ENCODE measurements around the gene CERS1.

Gene CERS1

DNA sequence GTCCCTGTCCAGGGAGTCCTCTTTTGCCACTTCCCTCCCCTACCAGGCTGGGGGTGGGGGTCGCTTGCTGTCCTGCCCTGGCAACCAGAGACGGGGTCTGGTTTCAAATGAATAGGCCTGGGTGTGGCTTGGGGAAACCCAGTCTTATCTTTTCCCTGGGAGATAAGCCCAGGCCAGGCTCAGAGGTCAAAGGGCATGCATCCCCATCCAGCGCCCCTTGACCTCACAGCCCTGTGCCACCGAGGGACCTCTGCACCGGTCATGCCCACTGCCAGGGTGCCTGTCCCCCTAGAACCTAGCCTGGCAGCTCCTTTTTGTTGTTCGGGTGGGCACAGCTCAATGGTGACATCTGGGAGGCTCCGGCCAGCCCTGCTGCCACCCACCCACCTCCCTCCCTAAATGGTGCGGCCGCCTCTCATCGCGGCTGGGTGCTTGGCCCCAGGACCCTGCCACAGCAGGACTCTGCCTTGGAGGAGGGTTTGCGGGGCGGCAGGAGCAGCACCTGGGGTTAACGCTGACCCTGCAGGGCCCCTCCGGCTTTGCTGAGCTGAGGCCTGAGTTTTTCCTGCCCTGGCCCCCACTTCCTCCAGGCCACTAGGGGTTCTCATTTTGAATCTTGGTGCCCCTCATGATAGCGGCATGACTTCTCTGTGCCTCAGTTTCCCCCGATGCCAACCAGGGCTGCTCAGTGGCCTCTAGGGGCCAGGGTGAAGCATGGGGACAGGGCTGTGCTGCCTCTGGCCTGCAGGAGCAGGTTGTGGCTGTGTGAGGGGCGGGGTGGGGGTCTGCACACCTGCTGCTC is 2.9 kb upstream of the CERS1 start:
- no peak for DNase-seq

DNA sequence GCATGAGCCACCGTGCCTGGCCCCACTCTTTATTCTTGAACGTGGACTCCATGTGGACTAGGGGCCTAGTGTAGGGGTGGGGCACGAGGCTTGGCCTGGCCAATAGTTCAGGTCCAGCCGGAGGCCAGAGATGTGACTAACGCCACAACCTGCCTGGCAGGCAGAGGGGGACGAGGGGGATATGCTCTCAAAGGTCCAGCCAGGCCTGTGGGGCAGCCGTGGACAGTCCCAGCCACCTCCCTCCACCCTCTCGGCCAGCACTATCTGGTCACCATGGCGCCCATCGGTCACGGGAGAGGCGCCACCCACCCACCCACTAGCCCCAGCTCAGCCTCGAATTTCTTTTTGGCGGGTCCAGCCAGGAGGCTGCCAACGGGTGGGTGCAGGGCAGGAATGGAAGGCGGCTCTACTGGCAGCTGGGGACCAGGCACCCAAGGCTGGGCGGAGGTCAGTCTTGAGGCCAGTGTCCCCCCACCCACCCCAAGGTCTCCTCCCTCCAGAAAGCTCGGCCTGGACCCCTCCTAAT is 2.2 kb upstream of the CERS1 start:
- no peak for DNase-seq

DNA sequence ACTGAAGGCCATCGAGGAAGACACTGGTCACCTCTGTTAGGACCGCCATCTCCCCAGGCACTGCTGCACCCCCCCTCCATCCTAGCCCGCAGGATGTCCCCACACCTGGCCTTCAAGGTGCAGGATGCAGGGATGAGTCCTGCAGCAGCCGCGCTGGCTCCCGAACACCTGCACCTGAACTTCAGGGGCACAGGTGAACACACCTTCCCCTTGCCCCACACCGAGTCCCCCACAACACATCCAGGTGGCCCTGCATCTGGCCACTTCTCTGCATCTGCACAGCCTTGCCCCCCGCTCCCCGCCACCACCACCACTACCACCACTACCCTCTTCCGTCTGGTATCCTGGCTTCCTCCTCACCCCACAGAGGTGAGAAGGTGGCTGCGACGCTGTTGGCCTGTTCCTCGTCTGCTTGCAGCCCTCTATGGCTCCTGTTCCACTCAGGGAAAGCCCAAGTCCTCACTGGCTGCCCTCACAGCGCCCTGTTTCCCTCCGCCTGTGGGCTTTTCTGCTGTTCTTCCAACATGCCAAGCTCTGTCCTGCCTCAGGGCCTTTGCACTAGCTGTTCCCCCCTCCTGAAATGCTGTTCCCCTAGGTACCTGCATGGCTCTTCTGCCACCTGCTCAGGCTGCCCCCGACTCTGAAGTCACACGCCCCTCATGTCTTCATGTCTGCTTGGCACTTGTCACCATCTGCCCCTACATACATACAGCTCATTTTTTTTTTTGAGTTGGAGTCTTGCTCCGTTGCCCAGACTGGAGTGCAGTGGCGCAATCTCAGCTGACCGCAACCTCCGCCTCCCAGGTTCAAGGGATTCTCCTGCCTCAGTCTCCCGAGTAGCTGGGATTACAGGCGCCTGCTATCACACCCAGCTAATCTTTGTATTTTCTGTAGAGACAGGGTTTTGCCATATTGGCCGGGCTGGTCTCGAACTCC is 1.4 kb upstream of the CERS1 start:
- DNase-seq, result no peak

DNA sequence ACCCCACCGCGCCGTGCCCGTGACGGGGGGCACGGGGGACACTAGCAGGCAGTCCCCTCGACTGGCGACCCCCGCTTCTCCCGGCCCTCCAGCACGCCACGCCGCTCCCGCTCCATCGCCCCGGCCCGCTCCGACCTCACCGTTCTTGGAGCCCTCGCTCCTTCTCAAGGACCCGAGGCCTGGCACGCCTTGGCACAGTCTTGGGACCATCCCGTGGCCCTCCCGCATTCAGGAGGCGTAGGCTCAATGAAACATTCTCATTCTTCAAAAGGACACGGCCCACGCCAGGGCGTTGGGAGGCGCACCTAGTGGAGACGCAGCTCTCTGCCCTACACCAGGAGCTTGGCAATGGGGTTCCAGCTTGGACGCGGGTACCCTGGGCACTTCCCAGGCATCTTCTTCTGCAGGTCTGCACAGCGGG is 473 bp upstream of the CERS1 start:
- DNase-seq, result no peak

- DNase-seq, result no peak
Measured at GRCh38 chr19:18895038-18895823, 727 bp downstream of the CERS1 start.

DNA sequence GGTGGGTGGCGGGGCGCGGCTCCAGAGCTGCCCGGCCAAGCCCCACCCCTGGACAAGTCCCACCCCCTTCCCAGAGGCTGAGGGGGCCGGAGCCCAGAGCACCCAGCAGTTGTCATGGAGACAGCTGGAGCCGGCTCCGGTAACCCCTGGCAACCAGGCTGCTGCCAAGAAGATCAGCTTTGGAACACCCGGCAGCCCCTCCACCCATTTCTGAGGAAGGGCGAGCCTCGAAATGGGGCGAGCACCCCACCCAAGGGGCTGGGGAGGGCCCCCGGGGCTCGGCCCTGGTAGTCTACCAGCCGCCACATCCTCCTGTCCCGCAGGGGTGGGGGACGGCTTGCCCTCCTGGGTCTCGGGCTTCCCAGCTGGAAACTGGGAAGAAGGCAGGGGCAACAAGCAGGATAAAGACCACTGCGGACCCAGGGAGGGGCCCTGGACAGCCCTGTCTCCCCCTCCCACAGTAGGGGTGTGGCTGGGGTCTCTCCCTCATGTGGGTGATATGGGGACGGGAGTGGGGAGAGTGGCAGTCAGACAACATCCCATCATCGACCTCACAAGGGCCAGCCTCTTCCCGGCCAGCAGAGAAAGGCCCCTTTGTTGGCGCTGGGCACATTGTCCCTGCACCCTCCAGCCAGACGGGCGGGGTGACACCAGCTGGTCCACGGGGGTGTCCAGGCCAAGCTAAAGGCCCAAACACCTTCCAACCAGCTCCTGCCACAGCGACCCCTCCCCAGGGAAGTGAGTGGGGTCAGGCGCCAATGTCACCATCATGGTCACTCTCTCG is 1.5 kb downstream of the CERS1 start:
- no peak for DNase-seq

- no peak for DNase-seq
Measured at GRCh38 chr19:18893587-18894253, 2.2 kb downstream of the CERS1 start.

- no peak for DNase-seq
Measured at GRCh38 chr19:18889949-18890745, 5.8 kb downstream of the CERS1 start.

DNA sequence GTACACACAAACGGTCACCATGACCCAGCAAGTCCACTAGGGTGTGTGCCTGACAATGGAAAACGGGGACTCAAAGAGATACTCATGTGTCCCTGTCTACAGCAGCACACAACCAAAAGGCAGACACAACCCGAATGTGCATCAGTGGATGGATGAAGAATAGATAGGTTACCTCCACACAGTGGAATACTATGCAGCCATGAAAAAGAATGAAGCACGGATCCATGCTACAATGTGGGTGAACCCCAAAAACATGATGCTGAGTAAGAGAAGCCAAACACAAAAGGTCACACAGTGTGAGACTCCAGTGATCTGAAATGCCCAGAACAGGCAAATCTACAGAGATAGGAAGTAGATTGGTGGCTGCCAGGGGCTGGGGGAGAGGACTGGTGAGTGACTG is 9.0 kb downstream of the CERS1 start:
- no peak for DNase-seq

DNA sequence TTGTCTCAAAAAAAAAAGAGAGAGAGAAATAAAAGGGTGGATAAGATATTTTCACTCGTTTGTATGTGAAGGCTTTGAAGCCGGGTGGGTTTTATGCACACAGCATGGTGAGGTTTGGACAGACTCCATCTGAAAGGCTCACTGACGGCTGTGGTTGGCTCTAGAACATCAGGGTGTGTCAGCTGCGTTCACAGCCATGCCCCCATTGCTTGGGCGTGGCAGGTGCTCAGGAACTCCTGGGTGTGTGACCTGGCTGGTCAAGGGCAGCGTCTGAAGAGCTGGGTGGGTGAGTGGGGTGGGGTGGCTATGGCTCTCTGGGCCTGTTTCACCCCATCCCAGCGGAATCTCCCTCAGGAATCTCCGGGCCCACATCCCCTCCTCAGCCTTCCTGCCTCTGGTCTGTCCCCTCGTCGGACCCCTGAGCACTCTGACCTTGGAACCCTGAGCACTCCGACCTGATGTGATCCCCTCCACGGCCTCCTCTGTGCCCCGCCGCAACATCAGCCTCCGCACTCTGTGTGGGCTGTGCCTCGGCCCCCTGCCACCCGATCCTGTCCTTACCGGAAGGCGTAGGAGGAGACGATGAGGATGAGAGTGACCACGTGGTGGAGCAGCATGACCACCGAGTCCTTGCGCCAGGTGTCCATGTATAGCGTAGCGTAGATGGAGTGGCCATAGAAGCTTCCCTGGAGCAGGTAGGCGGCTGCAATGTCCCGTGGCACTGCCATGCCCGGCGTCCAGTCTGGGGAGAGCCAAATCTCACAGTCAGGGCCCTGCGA is 12.2 kb downstream of the CERS1 start:
- no peak for DNase-seq

DNA sequence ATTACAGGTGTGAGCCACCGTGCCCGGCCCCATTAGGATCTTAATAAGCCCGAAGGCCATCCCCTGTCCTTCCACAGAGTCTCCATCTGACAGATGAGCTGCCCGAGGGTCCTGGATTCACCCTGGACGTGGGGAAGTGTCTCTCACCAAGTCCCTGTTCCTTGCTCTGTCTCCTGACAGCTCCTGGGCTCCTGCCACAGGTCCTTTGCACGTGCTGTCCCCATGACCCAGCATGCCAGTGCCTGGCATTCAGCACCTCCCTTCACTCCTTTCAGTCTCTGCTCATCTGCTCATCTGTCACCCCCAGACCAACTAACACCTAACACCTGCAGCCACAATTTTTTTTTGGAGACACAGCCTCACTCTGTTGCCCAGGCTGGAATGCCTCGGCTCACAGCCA is 14.5 kb downstream of the CERS1 start:
- DNase-seq, result no peak

DNA sequence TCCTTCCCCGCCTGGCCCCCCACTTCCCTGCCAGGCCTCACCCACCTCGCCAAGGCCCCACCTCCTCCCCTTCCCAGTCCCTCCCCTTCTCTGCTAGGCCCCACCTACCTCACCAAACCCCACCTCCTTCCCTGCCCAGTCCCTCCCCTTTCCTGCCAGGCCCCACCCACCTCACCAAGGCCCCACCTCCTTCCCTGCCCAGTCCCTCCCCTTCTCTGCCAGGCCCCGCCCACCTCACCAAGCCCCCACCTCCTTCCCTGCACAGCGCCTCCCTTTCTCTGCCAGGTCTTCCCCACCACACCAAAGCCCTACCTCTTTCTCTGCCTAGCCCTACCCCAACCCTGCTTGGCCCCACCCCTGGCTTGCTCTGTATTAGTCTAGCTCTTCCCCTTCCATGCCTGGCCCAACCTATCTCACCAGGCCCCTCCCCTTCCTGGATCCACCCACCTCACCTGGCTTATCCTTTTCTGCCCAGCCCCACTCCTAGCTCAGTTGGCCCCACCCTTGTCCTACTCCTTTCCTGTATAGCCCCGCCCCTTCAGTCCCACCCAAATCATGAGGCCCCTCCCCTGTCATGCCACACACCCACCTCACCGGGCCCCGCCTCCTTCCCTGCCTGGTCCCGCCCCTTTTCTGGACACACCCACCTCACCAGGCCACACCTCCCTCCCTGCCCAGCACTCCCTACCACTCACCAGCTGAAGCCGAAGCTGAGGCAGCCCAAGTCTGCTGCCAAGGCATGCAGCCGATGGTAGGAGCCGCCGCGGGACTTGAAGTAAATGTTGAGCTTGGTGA is 16.2 kb downstream of the CERS1 start:
- DNase-seq, result no peak

DNA sequence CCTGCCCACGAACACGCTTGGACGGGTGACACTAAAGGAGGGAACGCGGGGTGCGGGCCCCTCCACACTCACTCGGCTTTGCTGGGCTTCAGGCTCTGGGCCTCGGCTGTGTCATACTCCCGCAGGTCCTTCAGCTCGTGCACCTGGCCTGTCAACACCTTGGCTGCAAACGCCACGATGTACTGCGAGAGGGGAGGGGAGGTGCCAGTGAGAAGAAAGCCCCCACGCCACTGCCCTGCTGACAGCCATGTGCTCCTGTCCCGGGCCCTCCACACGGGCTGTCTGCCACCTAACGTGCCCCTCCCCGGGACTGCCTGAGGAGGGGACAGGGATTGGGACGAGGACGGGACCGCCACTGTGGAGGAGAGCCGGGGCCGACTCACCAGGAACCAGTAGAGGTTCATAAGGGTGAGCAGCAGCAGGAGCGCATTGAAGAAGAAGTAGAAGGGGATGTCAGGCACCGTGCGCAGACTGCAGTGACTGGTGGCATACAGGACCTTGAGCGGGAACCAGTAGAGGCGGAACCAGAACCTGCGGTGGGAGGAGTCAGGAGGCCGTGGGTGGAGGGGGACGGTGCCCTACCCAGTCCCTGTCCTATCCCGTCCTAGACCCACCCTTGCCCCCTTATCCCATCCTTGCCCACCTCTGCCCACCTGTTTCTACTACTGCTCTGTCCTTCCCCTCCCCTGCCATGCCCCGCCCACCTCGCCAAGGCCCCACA is 16.9 kb downstream of the CERS1 start:
- no peak for DNase-seq

DNA sequence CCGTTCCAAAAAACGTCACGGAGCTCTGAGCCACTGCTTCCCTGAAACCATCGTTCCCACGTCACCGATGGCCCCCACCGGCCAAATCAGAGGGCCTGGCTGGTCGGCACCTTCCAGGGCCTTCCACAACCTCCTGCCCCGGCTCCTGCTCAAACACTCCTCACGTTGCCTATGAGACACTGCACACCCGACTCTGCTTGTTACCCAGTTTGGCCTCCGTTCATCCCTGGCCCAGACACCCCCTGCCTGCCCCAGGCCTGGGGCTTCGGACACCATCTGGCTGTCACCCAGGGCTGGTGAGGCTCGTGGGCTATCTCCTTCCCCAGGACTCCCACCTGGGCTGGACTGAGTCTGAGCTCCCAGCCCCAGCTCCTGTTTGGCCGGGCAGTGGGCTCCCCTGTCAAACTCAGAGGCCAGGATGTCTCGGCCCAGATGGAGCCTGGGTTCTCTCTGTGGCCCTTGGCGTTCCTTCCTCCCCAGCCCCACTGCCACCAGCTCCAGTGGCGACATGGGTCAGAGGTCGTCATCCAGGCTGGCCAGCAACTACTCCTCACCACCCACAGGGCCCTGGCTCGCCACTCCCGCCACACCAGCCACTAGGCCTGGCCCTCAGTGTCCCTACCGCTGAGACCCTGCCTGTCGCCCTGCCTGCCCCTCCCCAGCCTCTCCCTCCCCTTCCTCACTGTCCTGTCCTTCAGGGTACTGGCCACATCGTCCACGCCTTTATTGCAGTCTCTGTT is 17.7 kb downstream of the CERS1 start:
- no peak for DNase-seq

DNA sequence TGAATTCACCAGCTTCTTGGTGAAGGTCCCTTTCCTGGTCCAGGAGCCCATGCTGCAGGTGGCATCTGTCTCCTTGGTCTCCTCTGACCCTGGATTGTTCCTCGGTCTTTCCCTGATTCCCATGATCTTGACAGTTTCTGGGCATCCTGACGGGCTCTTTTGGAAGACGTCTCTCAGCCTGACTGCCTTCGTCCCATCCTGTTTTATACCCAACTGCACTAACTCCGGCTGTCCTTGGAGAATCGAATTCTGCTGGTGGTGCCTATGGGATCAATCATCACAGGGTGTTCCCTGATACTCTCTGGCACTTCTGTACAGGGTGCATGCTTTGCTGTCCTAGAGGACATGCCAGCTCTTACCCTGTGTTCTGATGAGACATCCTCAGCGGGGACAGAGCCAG is 19.1 kb downstream of the CERS1 start:
- no peak for DNase-seq

DNA sequence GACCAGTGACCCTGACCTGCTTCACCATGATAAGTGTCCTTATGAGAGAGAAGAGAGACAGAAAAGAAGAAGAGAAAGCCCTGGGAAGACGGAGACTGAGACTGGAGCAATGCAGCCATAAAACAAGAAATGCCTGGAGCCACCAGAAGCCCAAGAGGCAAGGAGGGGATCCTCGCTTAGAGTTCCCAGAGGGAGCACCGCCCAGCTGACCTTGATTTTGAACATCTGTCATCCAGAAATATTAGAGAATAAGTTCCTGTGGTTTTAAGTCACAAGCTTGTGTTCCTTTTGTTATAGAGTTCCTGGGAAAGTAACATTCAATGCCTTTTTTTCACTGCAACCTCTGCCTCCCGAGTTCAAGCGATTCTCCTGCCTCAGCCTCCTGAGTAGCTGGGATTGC is 20.2 kb downstream of the CERS1 start:
- DNase-seq, result no peak

DNA sequence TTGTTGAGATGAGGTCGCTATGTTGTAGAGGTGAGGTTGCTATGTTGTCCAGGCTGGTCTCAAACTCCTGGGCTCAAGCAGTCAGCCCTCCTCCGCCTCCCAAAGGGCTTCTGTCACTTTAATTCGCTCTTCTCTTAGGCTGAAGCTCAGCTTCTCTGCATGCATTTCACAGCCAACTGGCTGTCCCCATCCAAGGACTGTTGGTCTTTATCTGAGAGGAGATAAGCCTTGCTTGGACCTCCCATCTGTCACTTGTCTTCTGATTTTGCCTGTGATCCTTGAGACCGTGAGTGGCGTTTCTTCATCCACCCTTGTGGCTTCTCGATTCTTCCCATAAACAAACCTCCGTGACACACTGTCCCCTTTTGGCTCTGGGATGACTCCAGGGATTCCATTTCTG is 24.4 kb downstream of the CERS1 start:
- DNase-seq, result no peak

Measured in activated CD4-positive, alpha-beta T cell treated with anti-CD3 and anti-CD28 coated beads, Interleukin-2, amount 50 U/mL, for 4 hours (primary cell).